ENCODE results near the gene CPT1A.
A peak's percentile ranks its signal among the peaks of the same experiment; 100 is the strongest.
"Not testable (repeated sequence)": the region's sequence is repeated elsewhere in the genome, so short reads cannot be mapped to it uniquely, and the experiment has no call there.

The CPT1A gene

GRCh38 chr11:68841718-68842426 lies at the start of gene CPT1A:
CPT1A (minus strand) TSS chr11:68841916; CDS start chr11:68815474, 26,442 bp downstream.
- H3K9ac ChIP-seq (ENCODE audit: low read depth, low read length) = peak within 1 kb of the TSS; percentile 37
- H3K27me3 ChIP-seq (ENCODE audit: control insufficient read depth, insufficient read depth, low read length) = peaks cover 16% of the 10 kb centered on the region
- peak within 1 kb of the TSS; percentile 80 for H3K4me3 ChIP-seq (ENCODE audit: low read depth, low read length)
- H3K9me3 ChIP-seq (ENCODE audit: control insufficient read depth, insufficient read depth, low read length) = no peaks in the 10 kb centered on the region
- peaks cover 15% of the 10 kb centered on the region for H3K4me1 ChIP-seq (ENCODE audit: control insufficient read depth, insufficient read depth, low read length)
- H3K36me3 ChIP-seq (ENCODE audit: control insufficient read depth, insufficient read depth, low read length) = no peaks in the 10 kb centered on the region

DNA sequence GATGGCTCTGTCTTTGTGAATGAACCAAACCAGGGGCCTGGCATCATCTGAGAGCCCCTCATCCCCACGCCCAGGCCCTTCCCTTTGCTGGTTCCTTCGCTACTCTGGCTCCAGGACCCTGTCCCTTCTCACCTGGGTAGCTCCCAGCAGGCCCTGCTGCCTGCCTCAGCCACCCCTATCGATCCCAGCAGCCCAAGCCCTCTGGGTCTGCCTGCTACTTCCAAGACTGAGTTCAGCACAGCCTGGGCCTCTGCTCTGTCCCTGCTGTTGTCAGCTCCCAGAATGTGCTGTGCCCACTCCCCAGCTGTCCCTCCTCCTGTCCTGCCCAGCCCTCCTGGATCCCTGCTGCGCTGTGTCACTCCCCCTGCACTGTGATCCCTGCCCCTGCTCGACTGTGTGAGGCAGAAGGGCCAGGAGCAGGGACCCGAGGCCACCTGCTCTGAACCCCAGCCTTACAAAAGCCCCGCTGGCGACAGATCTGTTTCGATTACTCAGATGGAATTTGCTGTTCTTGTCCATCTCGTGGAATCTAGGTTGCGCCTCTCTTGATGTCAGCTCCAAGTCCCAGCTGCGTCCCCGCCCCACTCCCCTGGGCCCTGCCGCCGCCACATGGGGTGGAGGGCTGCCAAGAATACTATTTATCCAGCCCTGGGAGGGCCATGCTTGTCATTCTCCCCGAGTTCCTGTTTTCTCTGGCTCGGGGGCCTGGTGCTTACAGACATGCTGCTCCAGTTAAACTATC lies 48.9 kb upstream of the CPT1A start:
- Histone ChIP-seq H3K36me3 (ENCODE audit: control insufficient read depth, insufficient read depth, low read length) (peaks cover 36% of the 10 kb centered on the region), H3K4me3 (ENCODE audit: low read depth, low read length) (no peak overlapping the region), H3K9ac (ENCODE audit: low read depth, low read length) (no peak overlapping the region), H3K9me3 (ENCODE audit: control insufficient read depth, insufficient read depth, low read length) (no peaks in the 10 kb centered on the region), H3K4me1 (ENCODE audit: control insufficient read depth, insufficient read depth, low read length) (peaks cover 3% of the 10 kb centered on the region), H3K27me3 (ENCODE audit: control insufficient read depth, insufficient read depth, low read length) (no peaks in the 10 kb centered on the region)

DNA sequence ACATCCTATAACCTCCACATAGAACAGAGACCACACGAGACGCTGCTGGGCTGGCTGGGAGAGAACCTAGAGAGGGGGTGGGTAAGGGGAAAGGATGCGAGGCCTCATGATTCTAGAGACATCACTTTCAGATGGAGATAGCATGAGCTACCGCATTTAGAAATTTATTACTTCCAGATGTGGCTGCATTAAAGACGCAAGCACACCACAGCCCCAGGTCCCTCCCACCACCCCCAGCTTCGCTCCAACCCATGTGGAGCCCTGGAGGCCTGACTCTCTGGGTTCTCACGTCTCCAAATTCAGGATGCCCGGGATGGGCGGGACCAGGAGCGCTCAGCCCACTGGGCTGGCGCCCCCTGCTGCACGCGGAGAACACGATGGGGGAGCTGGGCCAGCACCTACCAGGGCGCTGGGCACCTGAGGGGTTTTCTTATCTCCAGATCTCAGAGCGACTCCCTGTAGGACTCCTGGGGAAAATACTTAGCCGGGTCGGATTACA lies 48.3 kb upstream of the CPT1A start:
- Histone ChIP-seq H3K27me3 (ENCODE audit: control insufficient read depth, insufficient read depth, low read length) (no peaks in the 10 kb centered on the region), H3K36me3 (ENCODE audit: control insufficient read depth, insufficient read depth, low read length) (peaks cover 34% of the 10 kb centered on the region), H3K9ac (ENCODE audit: low read depth, low read length) (no peak overlapping the region), H3K4me1 (ENCODE audit: control insufficient read depth, insufficient read depth, low read length) (peaks cover 3% of the 10 kb centered on the region), H3K9me3 (ENCODE audit: control insufficient read depth, insufficient read depth, low read length) (no peaks in the 10 kb centered on the region), H3K4me3 (ENCODE audit: low read depth, low read length) (no peak overlapping the region)

- not testable (repeated sequence) for H3K27me3 ChIP-seq (ENCODE audit: control insufficient read depth, insufficient read depth, low read length); H3K4me1 ChIP-seq (ENCODE audit: control insufficient read depth, insufficient read depth, low read length); H3K36me3 ChIP-seq (ENCODE audit: control insufficient read depth, insufficient read depth, low read length); H3K9ac ChIP-seq (ENCODE audit: low read depth, low read length); H3K9me3 ChIP-seq (ENCODE audit: control insufficient read depth, insufficient read depth, low read length); H3K4me3 ChIP-seq (ENCODE audit: low read depth, low read length)
Measured at GRCh38 chr11:68884827-68885226, 43.1 kb upstream of the CPT1A start.

DNA sequence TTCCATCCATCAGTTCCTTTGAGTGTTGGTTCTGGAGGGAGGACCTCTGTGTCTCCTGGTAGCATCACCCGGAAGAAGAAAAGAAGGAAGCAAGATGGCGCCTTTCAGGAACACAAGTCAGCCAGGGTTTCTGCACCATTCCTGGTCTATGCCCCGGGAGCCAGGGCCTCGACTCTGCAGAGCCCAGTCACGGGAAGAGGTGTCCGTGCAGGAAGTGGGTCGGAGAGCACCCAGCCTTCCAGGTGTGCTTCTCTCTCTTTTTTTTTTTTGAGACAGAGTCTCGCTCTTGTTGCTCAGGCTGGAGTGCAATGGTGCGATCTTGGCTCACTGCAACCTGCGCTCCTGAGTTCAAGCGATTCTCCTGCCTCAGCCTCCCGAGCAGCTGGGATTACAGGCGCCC lies 40.7 kb upstream of the CPT1A start:
- no peaks in the 10 kb centered on the region for H3K4me1 ChIP-seq (ENCODE audit: control insufficient read depth, insufficient read depth, low read length)
- no peaks in the 10 kb centered on the region for H3K27me3 ChIP-seq (ENCODE audit: control insufficient read depth, insufficient read depth, low read length)
- H3K4me3 ChIP-seq (ENCODE audit: low read depth, low read length) = no peak overlapping the region
- no peak overlapping the region for H3K9ac ChIP-seq (ENCODE audit: low read depth, low read length)
- H3K9me3 ChIP-seq (ENCODE audit: control insufficient read depth, insufficient read depth, low read length) = no peaks in the 10 kb centered on the region
- no peaks in the 10 kb centered on the region for H3K36me3 ChIP-seq (ENCODE audit: control insufficient read depth, insufficient read depth, low read length)

- H3K4me1 ChIP-seq (ENCODE audit: control insufficient read depth, insufficient read depth, low read length) = no peaks in the 10 kb centered on the region
Measured at GRCh38 chr11:68881320-68881719, 39.6 kb upstream of the CPT1A start.

DNA sequence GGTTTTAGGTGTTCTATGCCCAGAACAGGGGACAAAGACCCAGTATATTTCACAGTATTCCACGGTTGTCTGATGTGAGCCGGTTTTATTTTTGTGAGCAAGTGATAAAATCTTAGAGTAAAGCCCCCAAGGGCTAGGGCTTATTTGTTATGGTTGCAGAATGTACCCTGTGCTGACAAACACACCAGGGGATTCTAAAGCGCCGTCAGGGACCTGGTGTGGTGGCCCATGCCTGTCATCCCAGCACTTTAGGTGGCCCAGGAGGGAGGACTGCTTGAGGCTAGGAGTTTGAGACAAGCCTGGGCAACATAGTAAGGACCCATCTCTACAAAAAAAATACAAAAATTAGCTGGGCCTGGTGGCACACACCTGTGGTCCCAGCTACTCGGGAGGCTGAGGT lies 39.1 kb upstream of the CPT1A start:
- Histone ChIP-seq H3K9ac (ENCODE audit: low read depth, low read length) (no peak overlapping the region), H3K27me3 (ENCODE audit: control insufficient read depth, insufficient read depth, low read length) (no peaks in the 10 kb centered on the region)

More at GRCh38 chr11:68881320-68881719, 39.6 kb upstream of the CPT1A start:
- Histone ChIP-seq H3K36me3 (ENCODE audit: control insufficient read depth, insufficient read depth, low read length) (no peaks in the 10 kb centered on the region), H3K9ac (ENCODE audit: low read depth, low read length) (no peak overlapping the region), H3K9me3 (ENCODE audit: control insufficient read depth, insufficient read depth, low read length) (no peaks in the 10 kb centered on the region), H3K27me3 (ENCODE audit: control insufficient read depth, insufficient read depth, low read length) (no peaks in the 10 kb centered on the region), H3K4me3 (ENCODE audit: low read depth, low read length) (no peak overlapping the region)

DNA sequence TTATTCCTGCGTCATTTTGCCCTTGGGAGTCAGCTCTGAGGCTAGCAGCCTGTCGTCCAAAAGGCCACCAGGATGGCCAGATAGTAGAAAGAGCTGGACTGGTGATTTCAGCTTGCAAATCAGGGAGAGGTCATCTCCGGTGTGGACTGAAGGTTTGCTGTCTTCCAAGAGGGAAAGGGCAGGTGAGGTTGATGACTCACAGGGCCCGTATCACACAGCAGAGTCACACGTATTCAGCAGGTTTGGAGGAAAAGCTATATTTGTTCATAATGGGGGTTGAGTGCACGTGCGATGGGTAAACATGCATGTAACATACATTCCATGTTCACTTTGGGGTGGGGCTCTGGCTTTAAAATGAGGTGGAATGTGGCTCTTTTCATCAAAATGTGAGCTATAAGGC lies 36.3 kb upstream of the CPT1A start:
- no peaks in the 10 kb centered on the region for H3K36me3 ChIP-seq (ENCODE audit: control insufficient read depth, insufficient read depth, low read length)
- H3K27me3 ChIP-seq (ENCODE audit: control insufficient read depth, insufficient read depth, low read length) = no peaks in the 10 kb centered on the region
- H3K4me1 ChIP-seq (ENCODE audit: control insufficient read depth, insufficient read depth, low read length) = no peaks in the 10 kb centered on the region
- no peak overlapping the region for H3K4me3 ChIP-seq (ENCODE audit: low read depth, low read length)
- H3K9ac ChIP-seq (ENCODE audit: low read depth, low read length) = no peak overlapping the region
- H3K9me3 ChIP-seq (ENCODE audit: control insufficient read depth, insufficient read depth, low read length) = no peaks in the 10 kb centered on the region

More for the DNA sequence above, 39.1 kb upstream of the CPT1A start:
- no peak overlapping the region for H3K4me3 ChIP-seq (ENCODE audit: low read depth, low read length)
- H3K4me1 ChIP-seq (ENCODE audit: control insufficient read depth, insufficient read depth, low read length) = no peaks in the 10 kb centered on the region
- no peaks in the 10 kb centered on the region for H3K36me3 ChIP-seq (ENCODE audit: control insufficient read depth, insufficient read depth, low read length)
- no peaks in the 10 kb centered on the region for H3K9me3 ChIP-seq (ENCODE audit: control insufficient read depth, insufficient read depth, low read length)

DNA sequence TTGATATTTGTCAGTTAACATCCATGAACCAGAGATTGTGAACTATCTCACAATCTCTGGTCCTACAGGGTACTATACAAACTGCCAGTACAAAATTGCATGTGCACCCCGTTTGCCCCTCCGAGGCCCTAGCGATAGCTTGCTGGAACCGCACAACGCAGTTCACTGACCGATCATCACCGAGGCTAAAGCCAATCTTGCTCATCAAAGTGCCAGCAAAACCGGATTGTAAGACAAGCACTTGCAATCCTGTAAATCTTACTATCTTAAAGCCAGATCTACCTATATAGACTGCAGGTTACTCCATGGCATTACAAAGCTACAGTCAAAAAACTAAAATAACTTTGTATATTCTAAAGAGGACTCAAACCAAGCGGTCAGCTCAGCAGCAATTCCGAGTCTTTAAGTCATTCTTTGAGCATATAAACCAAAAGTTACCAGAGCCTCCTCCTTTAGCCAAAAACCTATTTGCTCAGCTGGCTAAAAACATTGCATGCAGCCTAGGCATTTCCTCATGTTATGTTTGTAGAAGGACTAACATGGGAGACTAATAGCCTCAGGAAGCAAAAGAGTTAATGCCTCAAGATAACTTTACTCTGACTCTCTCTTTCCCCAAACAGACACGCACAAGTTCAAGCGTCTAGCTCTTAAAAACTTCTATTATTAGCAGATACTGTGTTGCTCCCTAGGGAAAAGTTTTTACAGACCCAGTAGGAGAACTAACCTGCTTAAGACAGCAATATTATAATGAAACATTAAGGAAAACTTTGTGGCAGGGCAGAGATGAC lies 30.7 kb upstream of the CPT1A start:
- Histone ChIP-seq H3K36me3 (ENCODE audit: control insufficient read depth, insufficient read depth, low read length) (no peaks in the 10 kb centered on the region), H3K9me3 (ENCODE audit: control insufficient read depth, insufficient read depth, low read length) (no peaks in the 10 kb centered on the region), H3K4me1 (ENCODE audit: control insufficient read depth, insufficient read depth, low read length) (peaks cover 7% of the 10 kb centered on the region), H3K27me3 (ENCODE audit: control insufficient read depth, insufficient read depth, low read length) (no peaks in the 10 kb centered on the region), H3K9ac (ENCODE audit: low read depth, low read length) (no peak overlapping the region), H3K4me3 (ENCODE audit: low read depth, low read length) (no peak overlapping the region)

DNA sequence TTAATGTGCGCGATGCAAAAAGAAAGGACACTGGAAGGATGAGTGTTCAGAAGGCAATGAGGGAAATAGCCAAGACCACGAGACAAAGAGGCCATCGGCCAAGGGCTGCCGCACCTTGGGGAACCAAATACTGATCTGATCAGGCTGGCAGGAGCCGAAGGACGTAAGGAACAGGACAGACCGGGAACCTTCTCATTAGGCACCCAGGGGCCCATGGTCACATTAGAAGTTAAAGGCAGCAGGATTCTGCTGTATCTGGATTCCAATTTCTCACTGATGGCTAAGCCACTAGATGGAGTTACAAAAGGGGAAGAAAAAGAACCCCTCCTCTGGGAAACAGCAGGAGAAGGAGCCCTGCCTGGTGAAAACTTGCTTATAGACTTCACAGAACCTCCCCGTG lies 28.8 kb upstream of the CPT1A start:
- H3K9me3 ChIP-seq (ENCODE audit: control insufficient read depth, insufficient read depth, low read length) = no peaks in the 10 kb centered on the region
- H3K9ac ChIP-seq (ENCODE audit: low read depth, low read length) = no peak overlapping the region
- peaks cover 7% of the 10 kb centered on the region for H3K4me1 ChIP-seq (ENCODE audit: control insufficient read depth, insufficient read depth, low read length)
- peak overlapping the region; percentile 27 for H3K4me3 ChIP-seq (ENCODE audit: low read depth, low read length)
- H3K27me3 ChIP-seq (ENCODE audit: control insufficient read depth, insufficient read depth, low read length) = no peaks in the 10 kb centered on the region
- H3K36me3 ChIP-seq (ENCODE audit: control insufficient read depth, insufficient read depth, low read length) = no peaks in the 10 kb centered on the region

- Histone ChIP-seq H3K27me3 (ENCODE audit: control insufficient read depth, insufficient read depth, low read length) (no peaks in the 10 kb centered on the region), H3K4me3 (ENCODE audit: low read depth, low read length) (no peak overlapping the region), H3K9me3 (ENCODE audit: control insufficient read depth, insufficient read depth, low read length) (no peaks in the 10 kb centered on the region), H3K36me3 (ENCODE audit: control insufficient read depth, insufficient read depth, low read length) (no peaks in the 10 kb centered on the region), H3K4me1 (ENCODE audit: control insufficient read depth, insufficient read depth, low read length) (peaks cover 7% of the 10 kb centered on the region), H3K9ac (ENCODE audit: low read depth, low read length) (no peak overlapping the region)
Measured at GRCh38 chr11:68868221-68868835, 26.6 kb upstream of the CPT1A start.

All from iPS-15b (cell line).